ENCODE measurements around the gene WNK1.
A peak's percentile ranks its signal among the peaks of the same experiment; 100 is the strongest.
"Not testable (repeated sequence)": the region's sequence is repeated elsewhere in the genome, so short reads cannot be mapped to it uniquely, and the experiment has no call there.

WNK1 gene

DNA sequence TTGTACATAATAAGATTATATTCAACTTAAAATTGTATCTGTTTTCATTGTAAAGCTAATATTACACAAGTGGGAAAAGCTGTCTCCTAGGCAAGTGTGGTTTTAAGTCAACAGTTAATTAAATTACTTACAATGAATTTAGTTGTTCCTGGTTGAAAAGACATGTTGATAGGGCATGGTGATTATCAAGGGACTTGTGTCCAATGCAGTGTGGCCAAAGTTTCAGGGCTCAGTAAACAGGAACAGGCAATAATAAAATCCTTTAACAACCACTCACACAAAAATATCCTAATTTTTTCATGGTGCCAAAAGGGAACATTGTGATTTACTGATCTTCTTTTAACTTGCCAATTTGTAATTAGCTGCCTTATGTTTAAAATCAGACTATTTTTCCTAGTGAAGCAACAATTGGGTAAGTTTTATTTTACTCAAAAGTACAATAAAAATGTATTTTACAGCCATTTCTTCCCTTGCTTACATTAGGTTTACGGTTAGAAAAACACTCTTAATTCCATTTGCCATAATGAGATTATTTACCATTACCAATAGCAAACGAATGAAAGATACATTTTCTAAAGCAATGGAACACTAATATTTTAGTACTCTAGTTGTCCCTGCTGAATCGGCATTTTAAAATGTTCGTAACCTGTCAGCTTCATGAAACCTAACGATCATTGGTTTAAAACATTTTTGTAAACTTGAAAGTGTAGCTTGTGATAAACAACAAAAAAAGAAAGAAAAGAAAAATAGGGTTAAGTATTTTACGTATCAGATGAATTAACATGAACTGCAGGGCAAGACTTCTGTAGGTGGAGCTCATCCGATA, 1.8 kb upstream of the WNK1 start:
- DNase-seq: no peak

DNA sequence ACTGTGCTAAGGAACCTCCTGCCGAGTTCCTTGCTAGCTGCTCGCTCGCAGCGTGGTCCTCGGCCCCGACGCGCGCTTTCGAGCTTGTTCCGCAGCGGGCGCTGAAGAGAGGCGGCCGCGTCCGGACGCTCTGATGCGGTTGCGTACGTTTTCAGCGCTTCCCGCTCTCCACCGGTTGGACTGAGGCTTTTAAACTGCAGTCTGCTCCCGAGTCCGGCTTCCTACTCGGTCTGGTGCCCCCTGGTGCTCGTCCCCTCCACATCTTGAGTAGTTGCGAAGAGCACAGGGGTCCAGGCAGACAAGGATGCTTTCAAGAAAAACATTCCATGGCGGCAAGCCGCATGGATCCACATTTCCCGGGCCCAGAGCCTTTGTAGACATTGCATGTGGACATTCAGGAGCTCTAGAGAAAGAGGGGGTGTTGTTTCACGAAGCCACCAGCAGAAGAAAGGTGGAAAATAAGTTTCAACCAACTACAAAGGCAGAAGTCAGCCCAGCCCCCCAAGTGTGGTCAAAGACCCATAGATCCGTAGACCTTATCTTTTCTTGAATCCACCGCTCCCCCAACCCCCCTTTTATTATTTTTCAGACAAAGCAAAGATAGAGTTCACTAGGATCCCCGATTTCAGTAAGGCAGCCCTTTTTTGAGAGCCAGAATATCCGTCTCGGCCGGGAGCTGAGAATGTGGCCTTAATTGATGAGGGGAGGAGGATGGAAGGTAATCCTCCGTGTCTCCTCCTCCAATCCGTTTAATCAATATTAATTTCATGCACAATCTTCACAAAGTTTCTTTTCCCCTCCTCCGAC, 984 bp upstream of the WNK1 start:
- DNase-seq: peak; percentile 97

DNA sequence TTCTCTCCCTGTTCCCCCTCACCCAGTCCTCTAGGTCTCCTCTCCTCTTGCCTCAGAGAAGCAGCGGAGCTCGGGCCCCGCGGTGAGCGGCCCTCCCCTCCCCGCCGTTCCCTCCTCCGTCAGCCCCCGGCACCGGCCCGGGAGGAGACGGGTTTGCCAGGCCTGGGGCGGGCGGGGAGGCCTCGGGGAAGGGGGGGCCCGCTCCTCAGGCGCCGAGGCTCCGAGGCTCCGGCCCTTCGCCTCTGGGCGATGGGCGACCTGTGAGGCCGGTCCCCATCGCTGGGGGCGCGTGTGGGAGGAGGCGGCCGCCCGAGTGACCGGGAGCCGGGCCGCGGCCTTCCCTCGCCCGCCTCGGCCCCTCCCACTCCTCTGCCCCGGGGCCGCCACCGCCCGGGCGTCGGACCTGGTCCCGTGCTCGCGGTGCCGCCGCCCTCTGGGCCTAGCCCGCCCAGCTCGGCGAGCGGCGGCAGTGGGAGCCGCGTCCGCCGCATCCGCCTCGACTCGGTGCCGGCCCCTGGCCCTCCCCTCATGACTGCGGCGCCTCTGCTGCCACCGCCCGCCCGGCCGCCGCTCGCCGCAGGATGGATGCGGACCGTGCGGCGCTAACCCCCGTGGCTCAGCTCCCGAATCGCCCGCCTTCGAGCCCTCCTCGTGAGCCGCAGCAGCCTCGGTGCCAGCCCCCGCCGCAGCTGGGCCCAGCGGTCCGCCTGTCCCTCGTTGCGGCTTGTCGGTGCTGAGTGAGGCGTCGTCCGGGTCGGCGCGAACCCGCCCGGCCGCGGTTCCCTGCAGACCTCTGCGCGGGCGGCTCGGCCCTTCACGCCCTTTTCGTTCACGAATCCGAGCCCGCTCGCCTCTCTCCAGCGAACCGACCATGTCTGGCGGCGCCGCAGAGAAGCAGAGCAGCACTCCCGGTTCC, 574 bp downstream of the WNK1 start:
- DNase-seq: peak; percentile 70

DNA sequence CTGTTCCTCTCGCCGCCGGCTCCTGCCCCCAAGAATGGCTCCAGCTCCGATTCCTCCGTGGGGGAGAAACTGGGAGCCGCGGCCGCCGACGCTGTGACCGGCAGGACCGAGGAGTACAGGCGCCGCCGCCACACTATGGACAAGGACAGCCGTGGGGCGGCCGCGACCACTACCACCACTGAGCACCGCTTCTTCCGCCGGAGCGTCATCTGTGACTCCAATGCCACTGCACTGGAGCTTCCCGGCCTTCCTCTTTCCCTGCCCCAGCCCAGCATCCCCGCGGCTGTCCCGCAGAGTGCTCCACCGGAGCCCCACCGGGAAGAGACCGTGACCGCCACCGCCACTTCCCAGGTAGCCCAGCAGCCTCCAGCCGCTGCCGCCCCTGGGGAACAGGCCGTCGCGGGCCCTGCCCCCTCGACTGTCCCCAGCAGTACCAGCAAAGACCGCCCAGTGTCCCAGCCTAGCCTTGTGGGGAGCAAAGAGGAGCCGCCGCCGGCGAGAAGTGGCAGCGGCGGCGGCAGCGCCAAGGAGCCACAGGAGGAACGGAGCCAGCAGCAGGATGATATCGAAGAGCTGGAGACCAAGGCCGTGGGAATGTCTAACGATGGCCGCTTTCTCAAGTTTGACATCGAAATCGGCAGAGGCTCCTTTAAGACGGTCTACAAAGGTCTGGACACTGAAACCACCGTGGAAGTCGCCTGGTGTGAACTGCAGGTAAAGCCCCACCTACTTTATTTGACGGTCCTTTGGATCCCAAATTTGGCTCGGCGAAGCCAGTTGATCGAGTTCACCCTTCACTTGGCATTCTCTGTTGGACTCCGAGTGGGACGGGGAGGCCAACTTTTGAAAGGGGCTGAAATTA, 1.5 kb downstream of the WNK1 start:
- DNase-seq: peak; percentile 59

DNA sequence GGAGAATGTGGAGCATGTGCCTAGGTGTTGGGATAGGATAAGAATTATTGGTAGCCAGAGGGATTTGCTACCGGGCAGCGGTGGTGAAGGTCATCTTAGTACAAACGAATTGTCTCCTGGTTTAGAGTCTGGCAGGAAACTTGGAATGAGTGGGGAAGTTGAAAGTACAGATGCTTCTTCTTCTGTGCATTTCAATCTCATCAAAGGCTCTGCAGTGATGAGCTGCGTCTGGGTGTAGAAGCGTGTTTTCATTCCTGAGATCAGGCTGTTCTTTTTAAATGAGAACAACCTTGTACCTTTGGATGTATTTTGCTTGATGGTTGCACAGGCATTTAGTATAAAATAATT, 2.1 kb downstream of the WNK1 start:
- DNase-seq: peak; percentile 31

DNA sequence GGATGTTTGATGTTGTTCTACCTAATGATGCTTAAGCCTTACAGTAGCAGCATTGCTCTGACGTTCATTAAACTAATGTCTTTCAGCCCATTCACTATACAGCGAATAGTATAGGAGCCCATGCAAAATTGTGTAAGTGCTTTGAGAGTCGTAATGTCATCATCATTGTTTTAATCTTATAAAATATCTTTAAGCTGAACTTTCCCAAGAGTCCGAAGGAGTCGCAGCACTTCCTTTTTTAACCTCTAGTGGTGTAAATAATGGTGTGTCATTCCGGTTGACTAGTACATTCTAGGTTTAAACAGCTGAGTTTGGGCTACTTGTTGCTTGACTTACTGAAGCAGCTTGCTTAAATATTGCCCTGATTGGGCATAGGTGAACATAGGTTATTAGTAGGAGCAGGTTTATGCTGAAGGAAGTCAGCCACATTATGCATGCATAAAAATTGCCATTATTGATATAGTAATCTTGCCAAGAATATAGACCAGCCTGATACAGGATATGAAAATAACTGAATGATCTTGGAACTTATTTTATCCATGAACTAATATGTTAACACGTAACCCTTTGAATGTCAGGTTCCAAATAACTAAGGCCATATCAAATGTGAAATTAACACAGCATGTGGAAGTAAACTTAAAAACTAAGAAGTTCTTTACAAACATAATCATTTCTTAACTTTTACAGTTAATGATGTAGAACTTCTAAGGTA, 2.6 kb downstream of the WNK1 start:
- DNase-seq: peak; percentile 87

DNA sequence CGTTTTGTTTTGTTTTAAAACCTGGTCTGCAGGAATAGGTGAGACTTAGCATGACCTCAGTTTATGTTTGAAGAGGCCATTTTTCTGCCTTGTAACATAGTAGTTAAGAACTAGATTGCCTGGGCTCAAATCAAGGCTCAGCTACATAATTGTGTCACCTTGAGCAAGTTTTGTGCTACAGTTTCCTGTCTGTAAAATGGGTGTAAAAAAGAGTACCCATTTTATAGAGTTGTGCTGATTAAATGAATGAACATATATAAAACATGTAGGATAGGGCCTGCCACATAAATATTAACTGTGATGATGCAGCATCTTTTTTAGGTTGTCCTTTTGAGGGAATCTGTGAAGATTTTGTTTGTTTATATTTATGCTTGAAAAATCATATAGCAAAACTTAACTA, 7.2 kb downstream of the WNK1 start:
- no peak for DNase-seq

DNA sequence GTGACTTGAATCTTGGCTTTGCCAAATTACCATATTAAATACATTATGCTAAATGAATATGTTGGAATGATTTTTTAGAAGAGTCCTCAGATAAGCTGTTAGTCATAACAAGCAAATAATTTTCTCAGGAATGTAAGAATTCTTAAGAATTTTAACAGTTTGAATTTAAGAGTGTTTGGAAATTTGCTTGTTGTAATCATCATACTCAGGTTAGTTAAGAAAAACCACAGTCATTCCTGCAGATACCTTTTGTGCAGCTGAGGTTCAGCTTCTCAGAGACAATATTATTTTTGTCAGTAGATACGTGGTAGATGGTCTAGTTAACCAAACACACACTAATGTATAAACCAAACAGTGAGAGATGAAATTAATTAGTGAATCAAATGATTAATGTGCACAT, 8.9 kb downstream of the WNK1 start:
- no peak for DNase-seq

DNA sequence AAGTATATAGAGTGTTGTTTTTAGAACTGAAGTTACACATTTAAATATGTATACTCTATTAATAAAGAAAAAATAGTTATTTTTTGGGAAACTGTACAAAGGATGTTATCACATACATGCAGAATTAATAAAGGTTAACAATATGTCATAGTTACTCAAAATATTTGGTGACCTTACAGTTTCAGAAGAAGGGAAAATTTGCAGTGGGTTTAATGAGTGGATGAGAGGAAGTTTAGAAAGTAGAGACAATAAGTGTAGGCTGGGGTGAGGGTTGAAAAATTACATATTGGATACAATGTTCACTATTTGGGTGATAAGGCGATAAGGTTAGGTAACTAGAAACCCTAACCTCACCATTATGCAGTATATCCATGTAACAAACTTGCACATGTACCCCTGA, 13.5 kb downstream of the WNK1 start:
- DNase-seq: peak; percentile 43

DNA sequence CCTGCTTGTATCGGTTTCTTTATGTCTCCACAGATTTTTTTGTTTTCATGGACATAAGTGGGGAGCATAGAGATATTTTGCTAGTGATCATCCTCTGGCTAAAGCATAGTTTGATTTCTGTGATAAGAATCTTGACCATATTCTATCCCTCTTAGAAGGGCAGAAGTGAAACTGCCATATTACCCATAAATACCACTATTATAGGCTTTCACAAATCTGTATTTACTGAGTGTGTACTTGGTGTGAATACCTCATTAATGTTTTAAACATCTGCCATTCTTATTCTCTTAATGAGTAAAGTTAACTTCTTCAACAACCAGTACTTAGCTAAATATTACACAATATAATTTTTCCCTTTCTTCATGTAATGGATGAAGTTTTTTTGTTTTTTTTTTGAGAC, 16.1 kb downstream of the WNK1 start:
- no peak for DNase-seq

DNA sequence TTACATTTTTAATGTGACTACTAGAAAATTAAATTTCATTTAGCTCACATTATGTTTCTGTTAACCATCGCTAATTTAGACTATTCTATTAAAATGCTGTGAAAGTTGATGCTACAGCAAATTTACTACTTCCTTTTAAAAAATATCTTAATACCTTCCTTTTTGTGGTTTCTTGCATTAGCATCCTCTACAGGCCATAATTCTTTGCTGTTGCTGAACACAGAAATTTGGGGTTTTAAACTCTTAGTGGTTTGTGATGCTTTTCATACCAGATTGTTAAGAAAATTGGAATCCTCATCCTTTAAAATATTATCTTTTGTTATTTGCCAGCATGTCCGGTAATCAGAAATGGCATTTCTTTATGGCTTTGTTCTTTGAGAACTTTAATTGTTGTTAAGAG, 18.1 kb downstream of the WNK1 start:
- no peak for DNase-seq

DNA sequence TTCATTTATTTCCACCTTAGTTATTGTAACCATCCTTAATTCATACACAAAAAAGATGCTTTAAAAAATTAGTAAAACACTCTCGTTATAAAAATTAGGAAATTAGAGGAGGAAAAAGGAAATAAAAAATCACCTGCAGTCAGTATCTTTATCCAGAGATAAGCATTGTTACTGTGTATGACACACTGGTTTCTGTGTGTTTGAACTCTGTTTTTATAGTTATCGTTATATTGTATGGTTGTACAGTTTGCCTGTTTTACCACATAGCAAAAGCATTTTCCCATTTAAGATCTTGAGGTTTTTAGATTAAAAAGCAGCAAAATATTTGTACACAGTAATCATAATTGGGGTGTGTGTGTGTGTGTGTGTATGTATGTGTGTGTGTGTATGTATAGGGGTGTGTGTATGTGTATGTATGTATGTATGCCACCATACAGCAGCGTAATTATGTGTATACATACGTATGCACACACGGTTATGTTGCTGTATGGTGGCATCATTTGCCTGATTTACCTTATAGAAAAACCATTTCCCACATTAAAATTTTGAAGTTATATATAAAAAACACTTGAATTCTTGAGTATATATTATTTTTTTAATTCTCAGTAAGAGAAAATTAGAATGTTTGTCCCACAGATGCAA, 19.8 kb downstream of the WNK1 start:
- DNase-seq: no peak

DNA sequence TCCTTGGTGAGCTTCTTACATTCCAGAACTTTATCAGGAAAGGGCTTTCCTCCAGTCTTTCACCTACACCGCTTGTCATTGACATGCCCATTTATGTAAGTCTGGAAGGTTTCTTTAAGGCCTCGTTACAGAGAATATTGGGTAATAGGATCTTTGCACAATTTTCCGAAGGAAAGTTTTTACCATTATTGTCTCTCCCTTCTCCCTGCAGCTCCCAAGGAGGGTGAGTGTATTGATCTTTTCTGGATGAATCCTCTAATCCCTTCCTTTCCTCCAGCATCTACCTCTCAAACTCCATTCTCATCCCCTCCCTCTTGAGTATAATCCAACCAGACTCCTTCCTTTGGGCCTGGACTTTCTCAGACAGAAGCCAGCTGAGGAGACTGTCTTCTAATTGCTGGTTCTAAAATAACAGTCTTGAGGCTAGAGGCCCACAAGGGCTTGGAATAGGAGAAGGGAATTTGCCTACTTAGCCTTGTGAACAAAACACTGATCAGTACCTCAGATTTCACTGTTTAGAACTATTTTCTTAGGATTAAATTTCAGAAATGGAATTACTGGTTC, 21.8 kb downstream of the WNK1 start:
- no peak for DNase-seq

DNA sequence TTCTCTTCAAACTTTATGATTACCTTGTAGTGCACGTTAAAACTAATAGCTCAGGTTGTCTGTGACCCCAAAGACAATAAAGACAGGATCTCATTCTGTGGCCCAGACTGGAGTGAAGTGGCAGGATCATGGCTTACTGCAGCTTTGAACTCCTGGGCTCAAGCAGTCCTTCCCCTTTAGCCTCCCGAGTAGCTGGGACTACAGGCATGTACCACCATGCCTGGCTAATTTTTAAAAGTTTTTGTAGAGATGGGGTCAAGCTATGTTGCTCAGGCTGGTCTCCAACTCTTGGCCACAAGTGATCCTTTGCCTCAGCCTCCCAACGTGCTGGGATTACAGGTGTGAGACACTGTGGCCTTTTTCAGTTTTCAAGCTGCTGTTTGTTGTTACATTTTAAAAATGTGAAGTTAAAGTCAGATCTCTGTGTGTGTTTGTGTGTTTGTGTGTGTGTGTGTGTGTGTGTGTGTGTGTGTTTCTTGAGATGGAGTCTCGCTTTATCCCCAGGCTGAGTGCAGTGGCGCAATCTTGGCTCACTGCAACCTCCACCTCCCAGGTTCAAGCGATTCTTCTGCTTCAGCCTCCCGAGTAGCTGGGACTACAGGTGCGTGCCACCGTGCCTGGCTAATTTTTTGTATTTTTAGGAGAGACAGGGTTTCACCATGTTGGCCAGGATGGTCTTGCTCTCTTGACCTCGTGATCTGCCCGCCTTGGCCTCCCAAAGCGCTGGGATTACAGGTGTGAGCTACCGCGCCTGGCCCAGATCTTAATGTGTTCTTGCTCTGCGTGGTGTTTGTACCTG, 23.8 kb downstream of the WNK1 start:
- DNase-seq: not testable (repeated sequence)

DNA sequence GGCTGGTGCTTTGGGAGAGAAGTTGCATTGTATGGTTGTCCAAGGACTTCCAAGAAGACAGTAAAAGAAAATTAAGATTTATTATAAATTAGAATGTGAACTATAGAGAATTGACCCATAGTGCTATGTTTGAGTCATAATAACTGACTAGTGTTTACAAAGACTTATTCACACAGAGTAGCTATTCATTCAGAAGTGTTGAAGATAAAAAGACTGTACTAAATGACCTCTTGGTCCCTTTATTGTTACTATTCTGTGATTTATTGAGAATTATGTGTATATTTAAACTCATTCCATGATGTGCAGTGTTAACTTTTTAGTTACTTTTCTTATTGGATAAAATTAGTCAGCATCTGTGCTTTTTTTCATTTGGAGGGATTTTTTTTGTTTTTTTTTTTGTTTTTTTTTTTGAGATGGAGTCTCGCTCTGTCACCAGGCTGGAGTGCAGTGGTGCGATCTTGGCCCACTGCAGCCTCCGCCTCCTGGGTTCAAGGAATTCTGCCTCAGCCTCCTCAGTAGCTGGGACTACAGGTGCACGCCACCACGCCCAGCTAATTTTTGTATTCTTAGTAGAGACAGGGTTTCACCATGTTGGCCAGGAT, 24.5 kb downstream of the WNK1 start:
- DNase-seq: not testable (repeated sequence)

DNA sequence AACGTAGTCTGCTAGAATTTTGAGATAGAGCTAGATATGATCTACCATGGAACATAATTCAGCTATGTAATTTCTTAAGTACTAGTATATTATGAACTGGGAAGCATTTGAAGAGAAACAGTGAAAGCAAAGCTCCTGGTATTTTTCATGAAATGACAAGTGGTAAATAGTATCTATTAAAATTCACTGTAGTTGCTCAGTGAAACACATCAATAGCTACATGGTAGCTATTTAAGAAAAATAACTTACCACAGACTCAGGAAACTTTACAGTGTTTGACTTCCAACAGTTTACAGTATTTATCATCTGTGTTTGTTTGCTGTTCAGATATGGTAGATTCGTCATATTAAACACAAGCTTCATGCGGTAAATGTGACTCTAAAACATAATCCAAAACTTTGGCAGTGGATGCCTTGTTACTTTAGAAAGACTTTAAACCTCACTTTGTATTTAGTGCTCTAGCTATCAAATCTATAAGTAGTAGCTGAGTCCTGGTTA, 25.2 kb downstream of the WNK1 start:
- no peak for DNase-seq

DNA sequence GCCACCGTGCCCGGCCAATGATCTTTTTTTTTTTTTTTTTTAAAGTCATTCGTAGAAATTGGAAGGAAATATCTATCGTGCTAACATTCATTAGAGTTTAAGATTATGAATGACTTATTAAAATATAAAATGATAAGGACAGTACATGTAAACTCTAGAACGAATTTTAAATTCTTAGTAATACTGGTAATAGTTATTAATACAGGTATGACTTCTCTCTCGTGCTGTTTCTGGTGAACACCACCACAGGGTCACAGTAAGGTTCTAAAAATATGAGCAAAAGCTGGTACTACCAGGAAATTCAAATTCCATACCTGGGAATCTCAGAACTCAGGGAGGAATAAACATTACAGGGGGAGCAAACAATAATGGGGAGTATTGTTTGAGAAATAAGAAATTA, 26.2 kb downstream of the WNK1 start:
- DNase-seq: no peak

DNA sequence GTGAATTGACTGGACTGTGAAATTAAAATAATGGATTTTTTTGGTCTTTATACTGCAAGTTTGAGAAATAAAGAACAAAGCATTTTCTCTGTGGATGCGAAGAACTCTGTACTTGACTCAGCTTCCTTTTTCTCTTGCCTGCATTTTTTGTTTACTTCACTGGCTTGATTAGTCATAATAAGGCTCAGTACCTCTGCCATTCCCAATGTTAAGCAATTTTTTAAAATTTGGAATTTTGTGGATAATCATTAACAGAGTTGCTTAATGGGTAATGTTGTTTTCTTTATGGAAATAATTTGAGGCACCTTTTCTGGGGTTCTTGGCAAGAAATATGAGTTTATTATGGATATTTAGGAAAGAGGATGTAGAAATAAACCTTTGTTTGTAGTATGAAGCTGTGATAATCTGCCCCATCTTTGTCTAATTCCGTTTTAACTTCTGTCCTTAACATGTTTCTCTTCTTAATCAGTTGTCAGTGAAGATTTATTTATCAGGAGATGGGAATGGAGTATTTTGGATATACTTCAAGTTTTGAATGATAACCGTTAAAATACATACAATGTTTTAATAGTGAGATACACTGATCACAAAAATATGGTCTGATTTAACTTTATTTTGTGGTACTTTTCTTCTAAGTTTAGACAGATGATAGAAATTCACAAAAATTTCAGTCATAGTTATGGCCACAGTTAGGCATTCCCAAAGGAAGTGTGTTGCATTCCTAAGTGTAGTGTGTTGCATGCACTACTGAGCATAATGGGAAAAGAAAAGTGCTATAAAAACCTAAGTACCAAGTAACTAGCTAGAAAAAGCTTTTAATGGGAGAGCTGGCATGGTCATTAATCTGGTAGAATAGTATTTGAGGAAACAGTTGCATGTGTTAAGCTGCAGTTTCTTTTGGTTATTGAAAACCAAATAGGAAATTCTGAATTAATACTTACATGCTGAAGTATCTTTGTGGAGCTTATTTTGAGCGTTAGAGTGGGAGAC, 27.7 kb downstream of the WNK1 start:
- peak; percentile 61 for DNase-seq

Data from suppressor macrophage treated with lipopolysaccharide for 4 hours (primary cell).